Body of pancreas (tissue), 4 donors: ENCODE measurements around the gene DBN1. TPM values are rescaled to one million over a fixed set of nuclear protein-coding genes. Genes with fewer than 3 reads are reported as not detected.

Source experiments
- ATAC-seq: fragments of 150-250 bp; one replicate; pipeline ENCODE4 v1.9.1; 2016
- DNase-seq, 4 donors: peaks; one replicate each; pipeline ENCODE4 v3.0.0-alpha.2; 2019
- H3K27ac ChIP-seq, 4 donors: fragments of 200-600 bp; sonication (generic); 1 replicate in 3 of 4; 2 replicates in 1 of 4; pipeline versions ENCODE4 v1.5.1 to v1.6.1; 2016 to 2019; ENCODE audit warnings: mild to moderate bottlenecking in 1 of 4, mixed read lengths in 1 of 4, moderate library complexity in 1 of 4
- H3K27me3 ChIP-seq, 2 donors: fragments of 200-600 bp; sonication (generic); one replicate each; pipeline ENCODE4 v1.6.0; 2016; ENCODE audit warnings: mild to moderate bottlenecking in 1 of 2
- H3K36me3 ChIP-seq, 2 donors: fragments of 200-600 bp; sonication (generic); replicated peaks in 1 of 2; 2 replicates each; pipeline ENCODE4 v1.5.1; 2016; ENCODE audit warnings: low read depth in 2 of 2; ENCODE audit not compliant: insufficient read depth in 1 of 2
- H3K4me1 ChIP-seq: fragments of 200-600 bp; sonication (generic); one replicate; pipeline ENCODE4 v1.6.0; 2016
- H3K4me3 ChIP-seq, 2 donors: fragments of 200-600 bp; sonication (generic); 1 replicate in 1 of 2; 2 replicates in 1 of 2; pipeline ENCODE4 v1.5.1; 2016 to 2019
- H3K9me3 ChIP-seq, 3 donors: fragments of 200-600 bp; sonication (generic); 1 replicate in 2 of 3; 2 replicates in 1 of 3; pipeline ENCODE4 v1.5.1; 2016
- POLR2A ChIP-seq, 3 donors: fragments of 450-650 bp; IDR thresholded peaks; one replicate each; pipeline ENCODE4 v1.6.1; 2016; ENCODE audit warnings: antibody characterized with exemption in 3 of 3, mild to moderate bottlenecking in 2 of 3
- WGBS, 2 donors: methylation state at CpG; one replicate each; pipeline ENCODE4 v1.1.5; 2017; 5-methylcytosine and 5-hydroxymethylcytosine counted together
- intact Hi-C: fragments of 100-400 bp; cut with DNase I; formaldehyde crosslinking; loops from one replicate; pipeline ENCODE4 v1.15.1; 2023
- total RNA-seq, 2 donors: library from RNA; depleted of rRNA; stranded (reverse); fragments of >200 nt; gene quantifications; one replicate each; pipeline ENCODE4 v1.1.0, GENCODE V29; 2016
- TF ChIP-seq, protein P1 (sequence below), 7 experiments: fragments of 450-650 bp in 4 of 7; fragments of 200-600 bp in 3 of 7; sonication (generic) in 3 of 7; IDR thresholded peaks; one replicate each; pipeline ENCODE4 v1.5.1; 2016 to 2019; ENCODE audit warnings: antibody characterized with exemption in 7 of 7

Gene DBN1
- total RNA-seq, 2 donors from 2014 or later = 28.0 to 29.0 TPM

DNA sequence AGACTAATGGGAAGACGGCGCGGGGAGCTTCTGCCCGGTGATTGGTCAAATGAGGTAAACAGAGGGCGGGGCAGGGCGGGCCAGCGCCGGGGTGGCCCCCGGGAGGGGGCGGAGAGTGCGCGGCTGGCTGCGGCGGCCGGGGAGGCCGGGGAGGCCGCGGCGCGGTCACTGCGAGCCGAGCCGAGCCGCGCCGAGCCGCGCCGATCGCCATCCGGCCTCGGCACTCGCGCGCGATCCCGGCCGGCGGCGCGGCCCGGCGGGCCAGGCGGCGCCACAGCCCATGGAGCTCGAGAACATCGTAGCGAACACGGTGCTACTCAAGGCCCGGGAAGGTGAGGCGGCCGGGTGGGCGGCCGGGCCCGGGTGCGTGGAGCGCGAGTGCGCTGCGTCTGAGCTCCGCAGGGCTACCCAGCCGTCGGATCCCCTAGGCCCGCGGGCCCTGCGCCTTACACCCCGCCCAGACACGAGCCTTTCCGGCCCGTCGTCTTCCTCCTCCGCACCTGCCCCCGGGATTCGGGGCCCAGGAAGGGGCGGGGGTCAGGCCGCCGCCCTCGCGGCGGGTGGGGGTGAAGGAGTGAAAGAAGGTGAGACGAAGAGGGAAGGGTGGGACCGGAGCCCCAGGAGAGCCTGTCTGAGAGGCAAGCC lies 46.7 kb downstream of the DBN1 start, which contains the start of gene GRK6:
Gene GRK6, plus strand, starts transcription at position 111 of the 645 bp plus-strand sequence. Its CDS starts 170 bp downstream, at position 281.
- intact Hi-C loops = no loop called here
- H3K4me1 ChIP-seq = peaks cover 23% of the 10 kb centered on the region

DNA sequence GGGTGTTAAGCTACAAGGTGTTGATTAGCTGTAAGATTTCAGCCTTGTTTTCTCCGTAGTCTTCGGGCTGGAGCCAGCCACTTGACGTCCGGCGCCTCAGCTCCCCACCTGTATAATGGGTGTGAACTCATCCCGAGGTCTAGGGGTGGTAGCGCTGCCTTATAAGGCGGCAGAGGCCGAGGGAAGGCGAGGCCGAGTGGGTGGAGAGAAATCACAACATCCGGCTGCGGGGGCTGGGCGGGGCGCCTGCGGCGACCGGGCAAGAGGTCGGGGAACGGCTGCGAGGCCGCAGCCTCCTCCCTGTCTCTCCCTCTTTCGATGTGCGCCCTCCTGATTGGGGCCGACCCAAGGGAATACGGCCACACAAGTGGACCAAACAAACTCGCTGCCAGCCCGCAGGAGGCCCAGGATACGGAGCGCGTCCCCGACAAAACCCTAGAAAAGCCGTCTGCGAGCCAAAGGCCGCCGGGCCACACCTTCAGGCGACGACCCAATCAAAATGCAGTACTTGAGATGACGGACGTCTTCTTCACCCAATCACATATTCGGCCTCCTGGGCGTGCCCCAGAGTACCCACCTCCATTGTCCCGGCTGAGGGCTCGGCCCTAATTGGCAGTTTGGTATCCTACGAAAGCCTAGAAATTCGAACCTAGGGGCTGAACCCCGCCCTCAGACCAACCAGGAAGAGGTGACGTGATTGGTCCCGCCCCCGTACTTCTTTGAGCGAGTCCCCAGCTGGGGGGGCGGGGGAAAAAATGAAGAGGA lies 47.5 kb downstream of the DBN1 start:
- intact Hi-C loops = no loop called here
- H3K27me3 ChIP-seq = no peaks in the 10 kb centered on the region
- peak; percentile 100 for DNase-seq
- H3K27ac ChIP-seq = peak overlapping the region; percentile 81 to 96 (median 93)
- no peaks in the 10 kb centered on the region for H3K9me3 ChIP-seq
- peaks cover 23% of the 10 kb centered on the region for H3K4me1 ChIP-seq
- peak; percentile 52 to 85 (median 85) for TF ChIP-seq POLR2A (IDR thresholded peaks at IDR 0.05)
- TF ChIP-seq, protein P1, sequence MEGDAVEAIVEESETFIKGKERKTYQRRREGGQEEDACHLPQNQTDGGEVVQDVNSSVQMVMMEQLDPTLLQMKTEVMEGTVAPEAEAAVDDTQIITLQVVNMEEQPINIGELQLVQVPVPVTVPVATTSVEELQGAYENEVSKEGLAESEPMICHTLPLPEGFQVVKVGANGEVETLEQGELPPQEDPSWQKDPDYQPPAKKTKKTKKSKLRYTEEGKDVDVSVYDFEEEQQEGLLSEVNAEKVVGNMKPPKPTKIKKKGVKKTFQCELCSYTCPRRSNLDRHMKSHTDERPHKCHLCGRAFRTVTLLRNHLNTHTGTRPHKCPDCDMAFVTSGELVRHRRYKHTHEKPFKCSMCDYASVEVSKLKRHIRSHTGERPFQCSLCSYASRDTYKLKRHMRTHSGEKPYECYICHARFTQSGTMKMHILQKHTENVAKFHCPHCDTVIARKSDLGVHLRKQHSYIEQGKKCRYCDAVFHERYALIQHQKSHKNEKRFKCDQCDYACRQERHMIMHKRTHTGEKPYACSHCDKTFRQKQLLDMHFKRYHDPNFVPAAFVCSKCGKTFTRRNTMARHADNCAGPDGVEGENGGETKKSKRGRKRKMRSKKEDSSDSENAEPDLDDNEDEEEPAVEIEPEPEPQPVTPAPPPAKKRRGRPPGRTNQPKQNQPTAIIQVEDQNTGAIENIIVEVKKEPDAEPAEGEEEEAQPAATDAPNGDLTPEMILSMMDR (IDR thresholded peaks at IDR 0.05) = no peak
- H3K36me3 ChIP-seq = no peaks in the 10 kb centered on the region
- 1% methylated on average over 16 to 52 of the region's 52 CpGs for WGBS, 2 donors
- ATAC-seq = peak; percentile 93
- H3K4me3 ChIP-seq = no peak overlapping the region

More for the DNA sequence above, 46.7 kb downstream of the DBN1 start, which contains the start of gene GRK6:
- peak within 1 kb of the TSS; percentile 81 to 96 (median 93) for H3K27ac ChIP-seq
- no peaks in the 10 kb centered on the region for H3K9me3 ChIP-seq
- peak within 1 kb of the TSS; percentile 35 to 59 for H3K4me3 ChIP-seq
- peak; percentile 53 to 57 (median 56) for DNase-seq
- no peaks in the 10 kb centered on the region for H3K27me3 ChIP-seq
- ATAC-seq = peak; percentile 7
- no peaks in the 10 kb centered on the region for H3K36me3 ChIP-seq
- WGBS, 2 donors = 0 to 3% methylated on average over 29 to 57 of the region's 82 CpGs
- peak in 1 of 3 donors; percentile 5 for TF ChIP-seq POLR2A (IDR thresholded peaks at IDR 0.05)
- TF ChIP-seq, protein P1 (IDR thresholded peaks at IDR 0.05) = peak in 2 of 7 experiments; percentile 4 to 8

DNA sequence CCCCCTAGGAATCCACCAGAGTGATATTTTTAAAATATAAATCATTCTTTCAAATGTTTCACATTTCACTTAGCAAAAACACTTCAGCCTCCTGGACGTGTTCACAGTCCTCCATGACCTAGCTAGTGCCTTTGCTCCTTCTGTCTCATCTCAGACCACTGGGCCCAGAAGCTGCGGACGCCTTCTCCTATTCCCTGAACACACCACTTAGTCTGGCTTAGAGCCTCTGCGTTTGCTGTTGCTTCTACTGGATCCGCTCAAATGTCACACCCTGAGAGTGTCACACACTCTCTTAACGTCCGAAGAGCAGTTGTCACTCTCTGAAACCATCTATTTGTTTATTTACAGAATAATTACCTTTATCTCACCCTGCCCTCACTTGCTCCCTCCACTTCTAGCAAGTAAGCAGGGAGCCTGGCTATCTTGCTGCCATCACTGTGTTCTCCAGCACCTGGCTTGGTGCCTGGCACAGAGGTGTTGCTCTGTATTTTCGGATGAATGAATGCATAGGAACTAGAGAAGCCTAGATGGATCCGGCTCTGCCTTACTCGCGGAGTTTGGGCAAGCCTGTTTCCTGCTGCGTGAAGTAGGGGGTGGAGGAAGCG lies 48.1 kb downstream of the DBN1 start:
- peak in 1 of 4 donors; percentile 17 for DNase-seq
- peak overlapping the region; percentile 81 to 96 (median 93) for H3K27ac ChIP-seq
- no peak for ATAC-seq
- no peaks in the 10 kb centered on the region for H3K9me3 ChIP-seq
- TF ChIP-seq, protein P1 (IDR thresholded peaks at IDR 0.05) = no peak
- no peak for TF ChIP-seq POLR2A (IDR thresholded peaks at IDR 0.05)
- H3K4me1 ChIP-seq = peaks cover 23% of the 10 kb centered on the region
- H3K4me3 ChIP-seq = no peak overlapping the region
- WGBS, 2 donors = 37 to 46% methylated on average over 13 of the region's 13 CpGs
- intact Hi-C loops = no loop called here
- no peaks in the 10 kb centered on the region for H3K27me3 ChIP-seq
- no peaks in the 10 kb centered on the region for H3K36me3 ChIP-seq

DNA sequence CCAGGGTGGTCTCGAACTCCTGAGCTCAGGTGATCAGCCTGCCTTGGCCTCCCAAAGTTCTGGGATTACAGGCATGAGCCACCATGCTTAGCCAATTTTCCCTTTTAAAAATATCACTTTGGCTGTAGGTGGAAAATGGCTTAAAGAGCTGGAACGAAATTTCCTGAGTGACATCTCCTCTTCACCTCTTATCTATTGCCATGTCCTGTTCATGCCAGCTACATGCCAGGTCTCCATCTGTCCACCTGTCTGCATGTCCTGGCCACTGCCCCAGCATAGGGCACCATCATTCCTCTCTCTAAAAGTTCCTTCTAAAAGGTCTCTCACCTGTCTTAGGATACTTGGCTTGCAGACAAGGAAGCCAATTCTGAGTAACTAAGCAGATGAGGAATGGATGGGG lies 49.8 kb downstream of the DBN1 start:
- no peaks in the 10 kb centered on the region for H3K27me3 ChIP-seq
- no peak for TF ChIP-seq POLR2A (IDR thresholded peaks at IDR 0.05)
- TF ChIP-seq, protein P1 (IDR thresholded peaks at IDR 0.05) = no peak
- peaks cover 23% of the 10 kb centered on the region for H3K4me1 ChIP-seq
- H3K9me3 ChIP-seq = no peaks in the 10 kb centered on the region
- DNase-seq = no peak
- H3K4me3 ChIP-seq = no peak overlapping the region
- H3K36me3 ChIP-seq = no peaks in the 10 kb centered on the region
- intact Hi-C loops = no loop called here
- no peak for ATAC-seq
- 59 to 62% methylated on average over 2 of the region's 2 CpGs for WGBS, 2 donors
- H3K27ac ChIP-seq = no peak overlapping the region
